Measurements from ENCODE around the gene SLC22A2.

GRCh38 chr6:160240691-160241084 is 17.9 kb downstream of the SLC22A2 start:
- TF ChIP-seq CTCF (conservative IDR thresholded peaks at IDR 0.05; ENCODE audit: low read length) (no peak), EZH2phosphoT487 (IDR thresholded peaks at IDR 0.05; ENCODE audit: borderline replicate concordance, low read depth, low read length) (no peak)

Measured in OCI-LY7 (cell line).